C4-2B (cell line): ENCODE results near the gene CEACAM19.

Experiments used
- CTCF ChIP-seq: fragments of 450-650 bp; conservative IDR thresholded peaks from 2 replicates; pipeline ENCODE4 v1.5.1; 2017; ENCODE audit warnings: mild to moderate bottlenecking
- ZFX ChIP-seq: fragments of 450-650 bp; IDR thresholded peaks from 2 replicates; pipeline ENCODE4 v1.6.1; 2017

- TF ChIP-seq CTCF (no peak), ZFX (no peak)
Measured at GRCh38 chr19:44641501-44642265, 29.6 kb upstream of the CEACAM19 start.
